Adrenal gland (tissue), 5 donors: ENCODE results near the gene ZNF334.

Experiments used
- POLR2A ChIP-seq, 2 donors: fragments of 450-650 bp; IDR thresholded peaks; one replicate each; pipeline ENCODE4 v1.6.1; 2017; ENCODE audit warnings: antibody characterized with exemption in 2 of 2, mild to moderate bottlenecking in 2 of 2, moderate library complexity in 1 of 2
- TF ChIP-seq, protein P1 (sequence below), 6 experiments: fragments of 450-650 bp in 4 of 6; fragments of 200-600 bp in 2 of 6; sonication (generic) in 1 of 6; IDR thresholded peaks; 1 replicate in 5 of 6; 2 replicates in 1 of 6; pipeline versions ENCODE4 v1.5.1 to v1.8.0; 2016 to 2021; ENCODE audit warnings: antibody characterized with exemption in 6 of 6, mild to moderate bottlenecking in 2 of 6, moderate library complexity in 1 of 6
- donor health status: DM: no; HTN: no; CAD: no.

DNA sequence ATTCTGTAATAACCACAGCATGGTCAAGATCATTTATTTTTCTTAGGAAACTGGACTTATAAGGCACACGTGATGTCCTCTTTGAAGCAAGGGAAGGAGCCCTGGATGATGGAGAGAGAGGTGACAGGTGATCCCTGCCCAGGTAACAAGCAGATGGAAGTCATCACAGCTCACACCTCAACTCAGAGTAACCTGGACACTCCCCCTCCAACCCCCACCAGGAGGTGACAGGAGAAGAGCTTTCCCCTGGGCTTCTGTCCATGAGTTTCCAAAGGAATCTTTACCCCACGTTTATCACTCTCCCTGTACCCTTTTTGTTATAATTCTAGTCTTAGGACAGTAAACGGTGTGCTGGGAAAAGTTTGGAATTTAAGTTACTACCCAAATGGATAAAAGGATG is 28.4 kb downstream of the ZNF334 start:
- TF ChIP-seq, protein P1, sequence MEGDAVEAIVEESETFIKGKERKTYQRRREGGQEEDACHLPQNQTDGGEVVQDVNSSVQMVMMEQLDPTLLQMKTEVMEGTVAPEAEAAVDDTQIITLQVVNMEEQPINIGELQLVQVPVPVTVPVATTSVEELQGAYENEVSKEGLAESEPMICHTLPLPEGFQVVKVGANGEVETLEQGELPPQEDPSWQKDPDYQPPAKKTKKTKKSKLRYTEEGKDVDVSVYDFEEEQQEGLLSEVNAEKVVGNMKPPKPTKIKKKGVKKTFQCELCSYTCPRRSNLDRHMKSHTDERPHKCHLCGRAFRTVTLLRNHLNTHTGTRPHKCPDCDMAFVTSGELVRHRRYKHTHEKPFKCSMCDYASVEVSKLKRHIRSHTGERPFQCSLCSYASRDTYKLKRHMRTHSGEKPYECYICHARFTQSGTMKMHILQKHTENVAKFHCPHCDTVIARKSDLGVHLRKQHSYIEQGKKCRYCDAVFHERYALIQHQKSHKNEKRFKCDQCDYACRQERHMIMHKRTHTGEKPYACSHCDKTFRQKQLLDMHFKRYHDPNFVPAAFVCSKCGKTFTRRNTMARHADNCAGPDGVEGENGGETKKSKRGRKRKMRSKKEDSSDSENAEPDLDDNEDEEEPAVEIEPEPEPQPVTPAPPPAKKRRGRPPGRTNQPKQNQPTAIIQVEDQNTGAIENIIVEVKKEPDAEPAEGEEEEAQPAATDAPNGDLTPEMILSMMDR (IDR thresholded peaks at IDR 0.05) = no peak
- no peak for TF ChIP-seq POLR2A (IDR thresholded peaks at IDR 0.05)
